KBM-7 (cell line): ENCODE data around the gene ADAMTS2.

Experiments used
- DNase-seq: peaks from one replicate; pipeline ENCODE4 v3.0.0-alpha.2; 2015
- in situ Hi-C: fragments of 300-500 bp; cut with MboI; formaldehyde crosslinking; loops from 2 replicates; pipeline ENCODE4 v1.14.3; 2020; ENCODE audit warnings: low sequenced_read_pairs, low pct_unique_long_range_greater_than_20kb, mixed read lengths

Gene ADAMTS2

GRCh38 chr5:179163236-179164155, 181.8 kb downstream of the ADAMTS2 start:
- in situ Hi-C loops = no loop called here

DNA sequence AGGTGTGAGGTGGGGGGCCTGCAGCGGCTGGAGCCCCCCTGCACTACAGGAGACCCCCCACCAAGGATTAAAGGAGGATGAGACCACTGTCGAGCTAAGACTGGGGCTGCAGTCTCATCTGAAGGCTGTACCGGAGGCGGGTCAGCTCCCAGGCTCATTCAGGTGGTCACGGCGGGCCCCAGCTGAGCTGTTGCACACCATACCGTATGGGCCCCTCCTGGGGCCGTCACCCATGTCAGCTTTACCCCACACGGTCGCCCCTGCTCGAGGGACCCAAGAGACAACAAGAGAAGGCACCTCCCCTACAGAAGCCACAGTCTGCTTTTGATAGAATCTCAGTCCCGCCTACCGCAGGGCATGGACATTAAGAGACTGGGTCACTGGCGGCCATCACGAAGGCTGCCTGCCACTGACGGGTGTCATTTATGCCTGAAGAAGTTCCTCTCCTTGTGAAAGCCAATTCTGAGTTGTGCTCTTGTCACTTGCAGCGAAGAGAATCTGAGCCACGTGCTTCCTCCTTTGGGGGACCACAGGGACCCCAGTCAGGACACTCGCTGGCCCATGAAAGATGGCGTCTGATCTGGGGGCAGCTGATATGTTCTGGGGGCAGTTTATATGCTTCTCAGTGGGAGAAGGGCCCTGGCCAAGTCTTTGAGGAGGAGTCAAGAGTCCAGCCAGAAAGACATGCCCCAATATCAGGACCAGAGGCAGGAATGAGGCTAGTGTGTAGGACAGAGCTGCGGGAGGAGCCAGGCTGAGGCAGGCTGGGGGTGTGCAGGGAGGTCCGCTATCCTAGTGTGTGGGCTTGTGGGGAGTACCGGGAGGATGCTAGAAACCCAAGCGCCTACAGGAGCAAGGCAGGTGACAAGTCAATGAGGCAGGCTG, 182.7 kb downstream of the ADAMTS2 start:
- in situ Hi-C loops = no loop called here
- no peak for DNase-seq

More at GRCh38 chr5:179163236-179164155, 181.8 kb downstream of the ADAMTS2 start:
- DNase-seq = no peak

DNA sequence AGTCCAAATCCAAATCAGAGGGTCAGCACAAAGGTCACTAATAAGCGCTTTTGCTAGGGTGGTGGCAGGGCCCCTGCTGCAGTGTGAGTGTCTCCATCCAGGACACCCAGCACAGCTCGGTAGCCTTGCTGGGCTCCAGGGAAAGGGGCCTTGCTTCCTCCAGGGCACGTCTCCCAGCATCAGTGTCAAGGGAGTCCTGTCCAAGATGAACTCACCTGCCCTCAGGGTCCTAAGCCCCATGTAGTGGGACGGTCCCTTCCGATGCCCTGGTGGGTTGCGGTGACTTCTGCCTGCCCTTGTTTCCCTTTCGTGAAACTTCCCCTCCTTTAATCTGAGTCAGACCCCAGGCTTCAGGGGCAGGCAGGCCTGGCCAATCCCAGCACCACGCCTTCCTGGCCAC, 183.4 kb downstream of the ADAMTS2 start:
- no peak for DNase-seq
- in situ Hi-C loops = no loop called here

DNA sequence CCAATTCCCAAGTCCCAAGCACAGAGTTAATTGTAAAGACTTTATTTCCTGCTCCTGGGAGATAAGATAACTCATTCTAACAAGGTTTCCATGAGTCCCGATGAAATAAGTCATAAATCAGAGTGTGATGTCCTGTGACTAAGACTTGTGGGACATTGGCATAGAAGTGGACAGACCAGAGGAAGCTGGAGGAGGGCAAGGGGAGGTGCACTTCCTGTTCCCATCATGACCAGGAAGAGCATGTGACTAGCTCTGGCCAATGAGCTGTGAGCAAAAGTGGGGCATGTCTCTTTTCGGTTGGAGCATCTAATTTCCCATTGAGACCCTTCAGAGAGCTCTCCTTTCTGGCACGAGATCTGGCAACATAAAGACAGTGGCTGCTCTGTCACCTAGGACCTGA, 184.7 kb downstream of the ADAMTS2 start:
- DNase-seq = no peak
- in situ Hi-C loops = no loop called here

- DNase-seq = no peak
- in situ Hi-C loops = no loop called here
These were observed 186.7 kb downstream of the ADAMTS2 start for GRCh38 chr5:179158556-179158955.

DNA sequence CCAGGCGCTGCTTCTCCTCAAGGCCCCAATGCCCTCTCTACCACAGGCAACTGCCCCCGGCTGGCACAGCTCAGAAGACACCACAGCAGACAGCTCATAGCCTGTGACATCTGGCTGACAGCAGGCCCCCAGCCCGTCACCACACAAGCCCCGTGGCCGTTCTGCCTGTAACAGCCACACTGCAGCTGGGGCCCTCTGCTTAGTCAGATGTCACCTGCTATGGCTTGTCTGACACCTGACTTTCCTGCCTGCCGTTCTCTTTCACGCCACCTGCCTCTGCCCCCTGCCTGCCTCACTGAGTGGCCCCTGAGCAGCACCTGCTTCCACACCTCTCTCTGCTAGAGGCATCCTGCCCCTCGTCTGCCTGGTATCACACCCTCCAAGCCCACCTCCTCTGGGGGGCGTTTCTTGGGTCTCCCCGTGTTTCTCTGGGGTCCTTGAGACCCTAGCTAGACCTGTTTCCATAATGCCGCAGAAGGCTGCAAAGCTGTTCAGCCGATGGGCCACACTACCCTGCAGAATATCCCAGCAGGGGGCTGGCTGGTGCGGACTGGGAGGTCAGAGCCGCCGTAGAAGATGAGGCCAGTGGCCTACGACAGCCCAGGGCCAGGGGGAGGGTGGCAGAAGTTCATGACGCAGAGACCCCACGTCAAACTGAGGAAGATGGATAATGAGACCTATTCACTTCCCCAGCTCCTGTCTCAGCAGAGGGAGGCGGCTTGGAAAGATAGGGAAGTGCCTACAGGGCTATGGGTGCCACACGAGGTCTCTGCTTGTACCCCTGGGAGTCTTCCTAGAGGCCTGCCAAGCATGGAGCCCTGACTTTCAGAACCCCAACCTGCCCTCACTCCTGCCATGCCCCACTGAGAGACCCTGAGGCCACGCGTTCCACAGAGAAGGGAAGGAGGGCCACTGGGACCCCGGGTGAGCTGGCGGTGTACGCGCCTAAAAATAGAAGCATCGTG, 190.0 kb downstream of the ADAMTS2 start:
- in situ Hi-C loops = no loop called here
- DNase-seq = no peak

DNA sequence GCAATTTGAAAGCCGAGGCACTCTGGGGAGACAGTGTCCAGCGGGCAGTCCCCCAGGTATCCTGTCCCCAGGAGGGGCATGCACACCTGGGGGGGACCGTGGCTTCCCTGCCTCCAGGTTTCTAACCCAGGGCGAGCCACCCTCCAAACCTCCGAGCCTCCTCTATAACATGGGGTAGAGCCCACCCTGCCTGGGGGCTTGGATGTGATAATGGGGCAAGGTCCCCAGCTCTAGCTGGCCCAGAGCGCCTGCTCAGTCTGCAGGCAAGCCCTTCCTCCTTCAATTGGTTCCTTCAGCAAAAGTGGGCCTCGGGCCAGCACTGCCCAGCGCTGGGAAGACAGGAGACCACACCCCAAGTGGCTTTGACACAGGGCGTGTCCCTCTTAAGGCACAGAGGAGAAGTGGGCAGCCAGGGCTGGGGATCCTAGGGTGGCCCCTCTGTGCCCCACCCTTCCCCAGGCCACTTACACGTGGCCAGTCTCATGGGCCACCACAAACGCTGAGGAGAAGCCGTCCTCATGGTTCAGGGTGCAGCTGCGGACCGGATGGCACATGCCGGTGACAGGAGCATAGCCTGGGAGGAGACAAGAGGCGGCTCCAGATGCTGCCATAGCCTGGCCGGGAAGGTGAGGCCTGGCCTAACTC, 190.8 kb downstream of the ADAMTS2 start:
- in situ Hi-C loops = no loop called here
- no peak for DNase-seq

DNA sequence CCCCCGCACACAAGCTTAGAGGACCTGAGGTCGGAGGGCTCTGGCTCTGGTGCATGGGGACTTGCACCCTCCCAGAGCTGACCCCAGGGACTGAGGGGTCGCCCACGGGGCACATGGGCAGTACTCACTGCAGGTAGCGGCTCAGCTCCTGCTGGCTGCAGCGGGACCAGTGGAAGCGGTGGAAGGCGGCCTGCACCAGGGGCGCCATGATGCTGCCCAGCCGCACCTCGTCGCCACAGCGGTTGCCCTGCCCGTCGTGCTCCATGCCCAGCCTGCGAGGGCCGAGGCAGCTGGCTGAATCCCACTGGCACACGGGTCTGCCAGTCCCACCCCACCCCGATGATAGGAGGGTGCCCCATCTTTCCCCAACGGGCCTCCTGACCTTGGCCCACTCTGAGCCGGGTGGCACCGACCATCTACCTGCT, 191.3 kb downstream of the ADAMTS2 start:
- no peak for DNase-seq
- in situ Hi-C loops = no loop called here

DNA sequence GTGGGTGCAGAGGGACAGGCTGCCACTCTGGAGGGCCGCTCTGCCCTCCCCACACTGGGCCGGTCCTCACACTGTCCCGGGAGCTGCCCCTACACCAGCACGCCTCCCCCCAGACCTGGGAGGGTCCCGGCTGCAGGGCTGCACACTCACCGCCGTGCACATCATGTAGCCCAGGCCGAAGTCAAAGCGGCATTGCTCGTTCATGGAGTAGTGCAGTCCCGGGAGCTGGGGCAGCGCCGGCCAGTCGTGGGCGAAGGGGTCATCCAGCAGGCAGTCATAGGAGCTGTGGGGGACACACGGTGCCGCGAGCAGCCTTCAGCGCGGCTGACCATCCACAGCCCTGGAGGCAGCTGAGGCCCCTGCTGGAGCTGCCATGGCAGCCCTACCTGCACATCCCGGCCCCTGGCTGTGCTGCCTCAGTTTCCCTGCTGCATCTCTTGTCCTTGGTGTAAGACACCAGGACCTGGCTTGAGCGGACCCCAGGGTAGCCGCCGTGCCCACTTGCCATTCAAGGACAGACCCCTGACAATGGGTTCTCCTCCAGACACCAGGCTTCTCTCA, 191.8 kb downstream of the ADAMTS2 start:
- in situ Hi-C loops = no loop called here
- no peak for DNase-seq

- in situ Hi-C loops = no loop called here
- no peak for DNase-seq
These were observed 192.3 kb downstream of the ADAMTS2 start for GRCh38 chr5:179152941-179153340.

DNA sequence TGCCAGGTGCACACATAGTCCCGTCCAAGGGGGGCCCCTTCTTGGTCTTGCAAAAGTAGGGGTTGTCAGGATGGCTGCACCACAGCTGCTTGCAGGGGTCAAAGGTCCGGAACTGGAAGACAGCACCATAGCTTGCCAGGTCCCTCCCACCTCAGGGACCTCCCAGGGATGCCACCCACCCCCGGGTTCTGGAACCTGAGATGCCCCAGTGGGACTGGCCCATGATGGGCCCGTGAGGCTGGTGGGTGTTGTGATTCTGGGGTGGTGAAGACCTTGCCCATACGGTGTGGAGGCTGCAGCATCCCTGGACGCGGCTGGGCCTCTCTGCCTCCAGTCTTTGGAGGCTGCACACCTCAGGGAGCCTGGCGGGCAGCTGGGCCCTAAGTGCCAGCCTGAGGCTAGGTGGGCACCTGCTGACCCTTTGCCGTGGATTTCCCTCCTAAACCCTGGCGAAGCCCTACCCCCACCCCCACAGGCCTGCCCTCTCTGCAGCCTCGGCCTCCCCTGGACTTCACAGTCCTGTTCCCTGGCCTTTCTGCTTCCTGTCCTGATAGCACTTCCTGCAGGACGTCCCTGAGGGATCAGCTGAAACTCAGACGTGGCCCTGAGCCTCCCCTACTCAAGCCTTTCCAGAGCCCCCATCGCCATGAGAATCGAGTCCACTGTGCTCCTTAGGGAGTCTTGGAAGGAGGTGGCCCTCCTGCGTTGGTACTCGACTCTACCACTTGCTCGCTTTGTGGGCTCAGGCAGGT, 192.9 kb downstream of the ADAMTS2 start:
- in situ Hi-C loops = no loop called here
- DNase-seq = no peak

DNA sequence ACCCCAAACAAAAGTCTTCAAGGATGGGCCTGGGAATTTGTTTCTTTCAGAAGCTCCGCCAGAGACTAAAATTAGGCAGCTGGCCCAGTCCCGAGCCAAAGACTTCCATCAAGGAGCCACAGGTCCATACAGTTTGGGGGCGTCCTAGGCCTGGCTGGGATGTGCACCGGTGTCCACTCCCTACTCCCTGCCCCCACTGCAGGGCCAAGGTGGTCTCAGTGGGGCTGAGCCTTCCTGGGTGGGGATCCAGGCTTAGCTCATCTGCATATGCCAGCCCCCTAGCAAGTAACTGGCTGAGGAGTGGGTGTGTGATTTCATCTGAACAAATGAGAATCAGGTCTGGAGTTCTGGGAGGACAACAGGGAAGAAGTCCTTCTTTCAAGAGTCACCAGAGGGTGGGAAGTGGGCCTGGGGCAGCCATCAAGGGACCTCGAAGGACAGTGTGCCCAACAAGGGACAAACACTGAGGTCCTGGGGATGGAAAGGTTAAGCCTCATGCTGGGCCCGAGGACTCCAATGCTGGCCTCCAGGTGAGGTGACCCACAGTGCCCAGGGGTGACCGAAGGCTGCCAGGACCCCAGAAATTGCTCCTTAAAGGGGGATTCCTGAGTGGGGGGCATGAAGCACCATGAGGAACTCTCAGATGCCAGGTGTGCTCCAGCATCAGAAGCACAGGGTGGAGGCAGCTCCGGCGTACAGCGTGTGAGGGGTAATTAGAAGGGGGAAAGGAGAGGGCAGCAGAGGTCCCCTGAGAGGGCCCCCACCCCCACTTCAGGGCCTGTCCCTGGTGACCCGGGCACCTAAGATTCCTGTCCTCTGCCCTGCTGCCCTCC, 193.8 kb downstream of the ADAMTS2 start:
- in situ Hi-C loops = no loop called here
- no peak for DNase-seq

- in situ Hi-C loops = no loop called here
- DNase-seq = no peak
These were observed 195.2 kb downstream of the ADAMTS2 start for GRCh38 chr5:179150011-179150410.

DNA sequence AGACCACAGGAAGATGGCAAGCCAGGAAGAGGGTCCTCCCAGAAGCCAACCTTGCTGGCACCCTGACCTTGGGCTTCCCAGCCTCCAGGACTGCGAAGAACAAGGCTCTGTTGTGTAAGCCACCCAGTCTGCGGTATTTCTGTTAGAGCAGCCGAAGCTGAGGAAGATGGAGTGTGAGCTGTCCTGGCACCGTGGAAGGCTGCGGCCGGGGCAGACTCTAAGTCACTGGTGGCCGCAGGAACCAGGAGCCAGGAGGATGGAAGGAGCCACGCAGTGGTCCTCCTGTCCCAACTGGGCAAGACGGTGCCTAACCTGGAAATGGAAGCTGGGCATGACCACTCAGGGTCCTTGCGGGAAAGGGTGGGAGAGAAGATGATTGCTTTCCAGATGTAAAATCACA, 196.0 kb downstream of the ADAMTS2 start:
- in situ Hi-C loops = no loop called here
- DNase-seq = no peak

DNA sequence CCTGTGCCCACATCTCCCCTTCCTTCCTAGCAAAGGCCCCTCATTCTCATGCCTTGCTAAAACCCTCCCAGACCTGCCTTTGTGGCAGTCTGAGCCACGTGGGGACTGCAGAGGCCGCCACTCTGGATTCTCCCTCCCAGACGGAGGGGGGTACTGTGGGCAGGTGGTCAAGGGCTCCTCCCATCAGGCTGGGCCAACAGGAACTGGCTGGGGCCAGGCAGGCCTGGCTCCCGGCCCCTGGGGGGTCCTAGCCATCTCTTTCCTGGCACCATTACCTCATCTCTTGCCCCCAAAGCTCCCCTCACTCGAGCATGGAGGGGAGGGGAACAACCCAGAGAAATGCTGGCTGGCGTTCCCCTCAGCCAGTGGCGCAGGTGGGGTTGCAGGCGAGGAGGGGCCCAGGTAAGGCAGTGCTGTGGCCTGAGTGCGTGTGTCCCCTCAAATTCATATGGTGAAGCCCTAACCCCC, 196.5 kb downstream of the ADAMTS2 start:
- no peak for DNase-seq
- in situ Hi-C loops = no loop called here

- DNase-seq = no peak
- in situ Hi-C loops = no loop called here
These were observed 197.1 kb downstream of the ADAMTS2 start for GRCh38 chr5:179147991-179148702.
